LoVo (cell line): Measurements from ENCODE around the gene TMEM44.
A peak's percentile ranks its signal among the peaks of the same experiment; 100 is the strongest.

Experiments used
- DNase-seq: peaks from one replicate; pipeline ENCODE4 v3.0.0-alpha.2; 2016; ENCODE audit warnings: low spot score

Gene TMEM44, protein sequence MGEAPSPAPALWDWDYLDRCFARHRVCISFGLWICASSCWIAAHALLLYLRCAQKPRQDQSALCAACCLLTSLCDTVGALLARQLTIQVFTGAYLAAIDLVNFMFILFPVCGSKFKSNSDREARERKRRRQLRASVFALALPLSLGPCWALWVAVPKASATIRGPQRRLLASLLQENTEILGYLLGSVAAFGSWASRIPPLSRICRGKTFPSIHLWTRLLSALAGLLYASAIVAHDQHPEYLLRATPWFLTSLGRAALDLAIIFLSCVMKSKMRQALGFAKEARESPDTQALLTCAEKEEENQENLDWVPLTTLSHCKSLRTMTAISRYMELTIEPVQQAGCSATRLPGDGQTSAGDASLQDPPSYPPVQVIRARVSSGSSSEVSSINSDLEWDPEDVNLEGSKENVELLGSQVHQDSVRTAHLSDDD

DNA sequence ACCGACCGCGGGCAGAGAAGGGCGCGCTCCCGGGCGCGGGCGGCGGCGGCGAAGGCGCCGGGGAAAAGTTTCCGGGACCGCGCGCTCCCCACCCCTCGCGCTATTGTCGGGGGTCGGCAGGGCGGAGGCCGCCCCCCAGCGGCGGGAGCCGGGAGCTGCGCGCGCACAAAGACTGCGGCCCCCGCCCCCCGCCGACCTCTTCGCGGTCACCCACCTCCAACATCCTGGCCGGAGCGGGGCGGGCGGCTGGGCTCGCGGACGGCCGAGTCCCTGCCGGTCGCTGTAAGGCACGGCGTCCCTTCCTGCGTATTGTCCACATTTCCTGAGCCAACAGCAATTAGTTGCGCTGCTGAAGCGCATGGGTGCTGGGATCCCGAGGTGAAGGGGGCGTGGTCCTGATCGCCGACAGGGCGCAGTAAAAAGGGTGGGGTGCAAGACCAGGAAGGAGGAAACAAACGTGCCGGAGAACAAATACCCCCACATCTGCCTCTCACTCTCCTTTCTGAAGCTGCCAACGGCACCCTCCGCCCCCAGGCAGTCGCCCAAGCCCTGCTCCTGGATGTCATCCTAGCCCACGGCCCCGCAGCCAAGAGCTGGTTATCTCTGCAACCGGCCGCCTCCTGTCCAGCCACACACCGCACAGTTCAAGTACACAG, at the start of gene TMEM44:
Gene TMEM44 (minus strand): TSS at position 71 of the 656 bp plus-strand sequence. CDS start 204 bp downstream, outside the sequence.
- peak; percentile 90 for DNase-seq

DNA sequence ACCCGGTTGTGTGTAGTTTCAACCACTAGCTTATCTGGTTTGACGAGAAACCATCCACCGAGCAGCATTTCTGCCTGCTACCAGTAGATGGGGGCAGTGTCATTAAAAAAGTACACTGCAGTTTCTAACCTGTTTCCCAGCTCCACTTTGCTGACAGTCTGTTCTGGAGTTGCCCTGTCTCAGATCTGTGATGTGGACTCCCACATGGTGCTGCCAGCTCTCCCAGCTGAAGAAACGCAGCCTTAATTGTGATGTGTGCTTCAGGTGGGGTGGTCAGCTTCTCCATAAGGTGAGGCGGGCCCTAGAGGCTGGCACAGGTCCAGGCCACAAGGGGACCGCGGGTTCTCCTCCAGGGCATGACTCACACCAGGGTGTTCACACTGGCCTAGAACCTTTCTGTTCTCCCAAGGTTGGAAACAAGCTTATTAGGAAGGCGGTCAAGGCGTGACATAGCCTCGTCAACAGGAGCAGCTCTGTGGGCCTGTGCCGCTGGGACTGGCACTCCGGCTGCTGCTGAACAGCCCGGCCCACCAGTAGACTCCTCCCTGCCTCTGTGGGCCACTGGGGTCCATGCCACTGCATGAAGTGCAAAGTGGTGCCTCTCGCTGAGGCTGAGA, 49.6 kb upstream of the TMEM44 start:
- DNase-seq: peak; percentile 82

DNA sequence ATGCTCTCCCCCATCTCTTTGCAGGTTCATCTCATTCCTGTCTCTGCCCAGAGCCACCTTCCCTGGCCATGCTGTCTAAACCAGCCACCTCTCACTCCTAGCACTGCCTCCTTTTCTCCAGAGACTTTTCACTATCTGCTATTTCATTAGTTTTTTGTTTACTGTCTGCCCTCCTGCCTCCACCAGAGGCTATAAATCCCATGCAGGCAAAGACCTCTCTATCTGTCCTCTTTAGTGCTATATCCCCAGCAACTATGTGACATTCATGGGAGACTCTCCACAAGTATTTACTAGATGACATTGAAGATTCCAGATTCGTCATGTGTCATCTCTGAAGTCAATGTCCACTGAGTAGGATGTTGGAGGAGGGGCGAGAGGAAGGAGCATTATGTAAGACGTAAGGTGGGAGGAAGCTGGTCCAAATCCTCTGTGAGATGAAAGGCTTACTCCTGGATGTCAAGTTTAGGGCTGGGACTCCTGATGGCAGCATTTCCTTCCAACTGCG, 49.0 kb upstream of the TMEM44 start:
- DNase-seq: no peak

DNA sequence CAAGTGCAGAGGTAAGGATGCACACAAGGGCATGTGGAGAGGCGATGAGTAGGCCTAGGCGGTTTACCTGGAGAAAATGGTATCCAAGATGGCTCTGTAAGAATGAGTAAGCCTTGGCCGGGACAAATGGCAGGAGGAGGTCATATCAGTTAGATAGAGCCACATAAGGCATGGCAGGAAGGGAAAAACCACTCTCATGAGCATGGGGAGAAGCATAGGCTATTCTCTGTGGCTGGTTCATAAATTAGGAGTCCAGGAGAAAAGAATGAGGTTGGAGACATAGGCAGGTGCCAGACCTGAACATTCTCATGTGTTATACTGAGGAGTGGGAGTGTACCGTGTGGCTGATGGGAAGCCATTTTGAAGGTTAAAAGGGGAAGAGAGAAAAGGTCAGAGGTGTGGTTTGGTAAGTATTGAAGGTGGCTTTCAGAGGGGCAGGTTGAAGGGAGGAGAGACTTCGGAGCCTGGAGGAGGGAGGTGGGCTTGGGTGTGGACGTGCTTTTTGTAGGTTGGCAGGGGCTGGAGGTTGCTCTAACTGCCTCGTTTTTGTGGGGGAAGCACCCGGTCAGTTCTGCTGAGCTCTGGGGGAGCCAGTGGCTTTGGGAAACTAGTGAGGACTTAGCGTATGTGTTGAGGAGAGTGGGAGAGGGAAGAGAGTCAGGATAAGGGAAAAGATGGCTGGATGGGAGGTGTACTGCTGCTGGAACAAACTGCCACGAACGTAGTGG, 47.8 kb upstream of the TMEM44 start:
- no peak for DNase-seq

DNA sequence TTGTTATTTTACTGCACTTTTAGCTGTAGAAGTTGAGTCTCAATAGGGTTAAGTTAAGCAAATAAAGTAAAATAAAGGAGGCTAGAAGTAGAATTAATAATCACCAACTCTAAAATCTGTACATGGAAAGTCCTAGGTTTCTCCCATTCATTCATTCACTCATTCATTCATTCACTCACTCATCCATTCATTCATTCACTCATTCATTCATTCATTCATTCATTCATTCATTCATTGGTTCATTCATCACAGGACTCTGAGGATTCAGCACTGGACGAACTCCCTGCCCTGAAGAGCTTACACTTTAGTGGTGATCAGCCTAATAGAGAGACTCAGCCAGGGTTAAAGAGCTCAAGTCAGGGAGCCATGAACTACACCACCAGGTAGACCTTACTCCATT, 43.3 kb upstream of the TMEM44 start:
- DNase-seq: no peak

DNA sequence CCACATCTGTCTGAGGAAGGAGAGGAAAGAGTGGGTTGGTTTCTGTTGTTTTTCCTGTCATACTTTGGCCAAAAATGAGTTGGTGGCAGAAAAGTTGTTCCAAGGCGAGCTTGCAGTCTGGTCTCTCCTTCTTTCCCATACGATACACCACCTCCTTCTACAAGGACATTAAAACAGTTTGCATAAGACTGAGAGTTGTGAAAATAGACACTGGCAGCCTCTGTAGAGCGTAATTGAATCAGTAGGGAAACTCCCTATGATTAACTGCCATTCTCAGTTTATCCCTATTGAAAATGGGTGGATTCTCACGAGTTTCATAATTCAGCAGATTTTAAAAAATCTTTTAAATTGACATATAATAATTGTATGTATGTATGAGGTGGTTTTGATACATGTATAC, 42.5 kb upstream of the TMEM44 start:
- DNase-seq: no peak

DNA sequence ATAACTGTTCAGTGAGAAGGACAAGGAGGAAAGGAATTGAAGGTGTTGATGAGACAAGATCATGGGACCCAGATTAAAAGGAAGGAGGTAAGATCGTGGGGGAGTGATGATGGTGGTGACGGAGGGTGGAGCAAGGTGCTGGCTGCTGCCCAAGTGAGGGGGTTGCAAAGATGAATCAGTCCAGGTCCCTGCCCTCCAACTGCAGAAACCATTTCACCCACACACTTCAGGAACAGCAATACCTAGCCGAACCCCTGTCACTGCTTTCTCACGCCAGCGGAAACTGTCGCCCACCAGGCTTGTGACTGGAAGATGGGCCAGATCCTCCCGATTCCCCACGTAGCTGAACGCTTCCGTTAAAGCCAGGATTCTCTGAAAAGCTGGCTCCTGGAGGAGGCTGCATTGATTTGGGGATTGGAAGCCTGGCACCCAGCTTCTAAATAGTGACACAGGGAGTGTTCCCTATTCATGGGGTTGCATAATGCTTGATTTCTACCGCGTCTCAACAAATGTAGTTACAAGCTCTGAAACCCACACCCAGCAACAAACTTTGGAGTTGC, 41.9 kb upstream of the TMEM44 start:
- no peak for DNase-seq

DNA sequence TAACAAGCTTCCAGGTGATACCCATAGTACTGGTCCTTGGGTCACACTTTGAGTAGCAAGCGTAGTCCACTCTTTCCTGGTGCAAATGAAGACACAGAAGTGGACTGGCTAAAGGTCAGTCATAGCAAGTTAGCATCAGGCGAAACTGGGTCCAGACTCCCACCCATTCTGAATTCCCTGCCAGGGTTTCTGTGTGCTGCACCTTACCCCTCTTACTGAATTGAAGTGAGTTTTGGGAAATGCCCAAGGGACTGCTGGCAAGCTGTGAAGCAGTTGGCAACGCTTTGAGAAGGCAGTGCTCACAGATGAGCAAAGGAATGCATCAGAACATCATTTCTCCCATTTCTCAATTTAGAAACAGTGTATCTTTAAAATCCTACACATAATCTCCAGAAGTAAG, 40.5 kb upstream of the TMEM44 start:
- DNase-seq: no peak

DNA sequence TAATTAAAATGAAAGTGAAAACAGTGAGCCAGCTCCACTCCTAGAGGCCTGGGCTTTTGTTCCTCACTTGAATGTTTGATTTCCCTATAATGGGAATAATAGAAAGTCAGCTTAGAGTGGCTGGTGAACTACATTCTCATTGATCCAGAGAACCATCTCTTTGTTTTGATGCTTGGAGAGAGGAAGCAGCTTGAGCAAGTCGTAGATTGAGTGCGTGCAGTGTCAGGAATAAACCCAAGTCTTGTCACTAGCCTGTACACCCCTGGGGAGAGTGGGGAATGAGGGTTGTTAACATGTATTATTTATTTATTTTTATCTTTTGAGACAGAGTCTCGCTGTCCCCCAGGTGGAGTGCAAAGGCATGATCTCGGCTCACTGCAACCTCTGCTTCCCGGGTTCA, 39.7 kb upstream of the TMEM44 start:
- DNase-seq: no peak

DNA sequence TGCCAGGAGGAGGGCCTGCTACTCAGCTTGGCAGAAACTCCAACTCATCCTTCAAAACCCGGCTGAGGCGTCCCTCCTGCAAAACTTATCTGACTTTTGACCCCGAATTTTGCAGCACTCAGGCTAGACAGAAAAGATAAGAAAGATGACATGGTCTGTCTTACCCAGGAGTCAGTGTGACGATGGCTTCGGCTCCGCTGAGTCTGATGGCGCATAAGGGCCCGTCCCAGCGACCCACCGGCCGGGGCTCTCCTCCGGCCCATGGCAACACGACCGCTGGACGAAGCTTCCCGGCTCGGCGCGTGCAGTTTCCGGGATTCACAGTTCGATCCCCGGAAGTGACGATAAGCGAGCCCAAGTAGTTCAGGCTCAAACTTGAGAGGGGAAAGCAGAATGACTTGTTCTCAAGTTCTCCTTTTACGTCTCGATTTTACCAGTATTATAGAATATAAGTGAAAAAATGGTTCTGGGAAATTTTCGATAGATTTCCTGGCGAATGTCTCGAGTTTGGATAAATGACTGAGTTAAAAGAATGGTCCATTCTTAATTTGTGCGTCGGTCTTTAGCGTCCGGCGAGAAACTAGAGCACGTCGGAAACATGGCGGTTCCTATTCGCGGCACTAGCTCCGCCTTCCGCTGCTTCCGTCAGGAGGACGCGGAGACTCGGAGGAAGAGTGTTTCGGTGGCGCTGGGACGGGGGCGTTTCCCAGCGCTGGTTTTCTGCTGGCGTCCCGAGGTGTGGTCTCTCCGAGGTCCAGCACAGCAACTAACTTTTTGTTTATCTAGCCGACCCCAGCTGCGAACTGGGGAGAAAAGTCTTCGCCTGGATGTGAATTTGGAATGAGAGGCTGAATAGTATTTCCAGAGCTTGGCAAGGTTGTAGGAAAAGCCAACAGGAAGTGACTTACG, 38.9 kb upstream of the TMEM44 start, which contains the start of gene LSG1:
Gene LSG1 (minus strand): TSS at position 292 of the 909 bp plus-strand sequence. CDS start 29 bp downstream, at position 263.
- DNase-seq: peak; percentile 95

DNA sequence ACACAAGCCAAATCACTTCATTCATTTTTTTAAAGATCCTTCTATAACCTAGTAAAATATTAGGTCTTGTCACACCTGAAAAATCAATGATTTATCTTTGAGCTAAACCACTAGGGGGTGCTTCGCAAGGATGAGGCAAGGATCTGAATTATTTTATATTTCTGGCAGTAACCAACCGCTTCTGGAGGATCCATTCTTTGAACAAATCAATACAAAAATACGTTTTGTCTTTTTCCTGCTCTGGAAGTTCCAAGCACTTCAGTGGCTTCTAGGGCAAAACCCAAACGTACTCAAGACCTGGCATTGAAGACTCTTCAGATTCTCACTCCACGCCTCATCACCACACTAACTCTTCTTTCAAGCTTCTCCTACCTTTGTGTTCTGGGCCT, 38.3 kb upstream of the TMEM44 start:
- DNase-seq: peak; percentile 54

DNA sequence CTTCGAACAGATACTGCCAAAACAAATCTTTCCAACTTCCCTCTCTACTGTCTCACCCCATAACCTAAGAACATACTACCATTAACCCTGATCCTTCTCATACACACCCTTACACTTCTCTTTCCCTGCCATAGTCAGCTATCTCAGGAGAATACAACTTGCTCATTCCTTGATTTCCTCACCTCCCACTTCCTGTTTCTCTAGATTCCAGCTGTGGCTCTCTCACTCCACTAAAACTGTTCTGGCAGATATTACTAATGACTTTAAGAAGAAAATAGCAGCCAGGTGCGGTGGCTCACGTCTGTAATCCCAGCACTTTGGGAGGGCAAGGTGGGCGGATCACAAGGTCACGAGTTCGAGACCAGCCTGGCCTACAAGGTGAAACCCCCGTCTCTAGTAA, 34.1 kb upstream of the TMEM44 start:
- no peak for DNase-seq

DNA sequence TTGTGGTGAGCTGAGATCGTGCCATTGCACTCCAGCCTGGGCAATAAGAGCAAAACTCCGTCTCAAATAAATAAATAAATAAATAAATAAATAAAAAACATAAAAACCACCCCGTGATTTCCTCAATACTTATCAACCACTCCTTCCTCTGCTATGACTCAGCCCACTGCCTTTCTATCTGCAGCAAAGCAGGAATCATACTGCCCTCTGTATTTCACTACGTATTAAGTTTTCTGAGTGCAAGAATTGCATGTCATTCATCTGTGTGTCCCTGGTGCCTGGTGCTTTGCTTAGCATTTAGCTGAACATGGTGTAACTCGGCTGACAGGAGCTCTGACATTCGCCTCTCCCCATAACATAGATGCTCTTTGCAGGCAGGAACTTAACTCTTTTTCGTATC, 31.6 kb upstream of the TMEM44 start:
- no peak for DNase-seq

DNA sequence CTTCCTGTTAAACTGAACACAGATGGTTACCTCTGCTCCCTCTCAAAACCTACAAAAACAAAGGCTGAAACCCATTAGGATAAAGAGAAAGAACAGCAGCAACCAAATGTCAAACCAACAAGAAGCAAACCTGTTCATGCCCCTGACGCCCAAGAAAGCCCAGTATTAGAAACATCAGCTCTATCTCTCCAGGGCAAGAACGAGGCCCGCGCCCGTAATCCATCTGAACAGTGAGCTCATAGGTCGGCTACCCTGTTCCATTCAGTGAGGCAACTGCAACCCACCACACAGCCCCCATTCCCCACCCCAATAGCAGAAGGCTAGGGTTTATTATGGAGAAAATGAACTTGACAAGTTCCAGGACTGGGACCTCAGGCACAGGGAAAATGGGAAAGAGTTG, 28.7 kb upstream of the TMEM44 start:
- DNase-seq: no peak

DNA sequence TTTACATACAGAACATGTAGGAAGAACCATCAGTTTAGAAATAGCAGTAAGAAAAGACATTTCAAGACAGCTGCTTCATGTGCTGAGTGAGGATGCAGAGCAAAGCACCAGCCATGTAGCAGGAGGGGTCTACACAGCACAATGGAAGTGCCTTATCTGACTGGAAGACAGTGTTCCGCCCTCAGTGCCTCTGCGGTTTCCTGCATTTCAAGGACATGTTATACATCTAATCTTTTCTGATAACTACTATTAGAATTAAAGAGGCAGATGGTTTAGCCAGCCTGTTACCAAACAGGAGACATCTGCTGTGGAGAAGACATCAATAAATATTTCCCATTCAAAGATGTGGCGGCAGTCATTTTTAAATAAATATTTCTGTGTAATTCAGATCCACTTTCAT, 28.2 kb upstream of the TMEM44 start:
- DNase-seq: no peak

DNA sequence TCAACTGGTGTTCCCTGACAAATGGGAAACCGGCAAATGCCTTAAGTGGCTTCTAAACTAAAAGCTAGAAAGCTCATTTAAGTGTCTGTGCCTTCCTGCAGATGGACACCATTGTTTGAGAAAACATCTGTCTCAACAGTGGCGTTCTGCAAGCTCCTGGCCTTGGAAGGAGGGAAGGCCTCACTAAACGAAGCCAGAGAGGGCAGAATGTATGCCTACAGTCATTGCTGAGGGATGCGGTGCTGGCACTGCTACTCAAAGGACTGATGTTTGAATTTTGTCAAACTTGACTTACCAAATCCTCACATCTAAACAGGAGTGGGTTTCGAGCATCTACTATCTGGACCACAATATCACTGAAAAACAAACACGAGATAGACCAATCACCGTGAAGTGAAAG, 26.6 kb upstream of the TMEM44 start:
- DNase-seq: no peak

DNA sequence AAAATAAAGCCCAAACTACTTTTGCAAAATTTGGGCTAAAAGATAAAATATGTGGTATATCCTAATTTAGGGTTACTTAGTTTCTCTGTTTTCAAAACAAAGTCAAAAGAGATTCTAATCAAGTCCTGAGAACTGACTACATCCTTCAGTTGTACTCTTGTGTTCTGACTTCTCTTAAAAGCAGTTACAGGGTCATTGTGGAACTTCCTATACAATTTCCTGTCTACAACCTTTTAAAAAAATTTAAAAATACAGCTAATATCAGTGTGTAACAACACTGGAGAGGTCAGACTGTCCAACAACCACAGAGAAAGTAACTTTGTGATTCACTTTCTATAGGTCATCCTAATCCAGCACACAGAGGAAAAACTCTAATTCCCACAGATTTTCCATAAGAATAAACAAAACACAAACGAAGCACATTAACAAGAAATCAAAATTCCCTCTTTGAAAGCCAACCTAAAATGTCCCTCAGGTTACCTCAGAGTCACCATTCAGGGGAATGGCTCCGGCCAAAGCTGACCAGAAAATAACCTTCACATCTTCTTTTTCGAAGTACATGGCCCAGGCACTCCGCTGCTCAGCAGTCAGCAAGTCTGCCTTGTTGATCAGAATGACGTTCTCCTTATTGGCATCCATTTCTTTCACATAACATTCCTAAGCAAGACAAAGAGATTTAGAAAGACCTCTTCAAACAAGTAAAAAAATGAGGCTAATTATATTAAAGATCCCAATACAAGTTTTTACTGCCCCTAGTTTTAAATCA, 25.4 kb upstream of the TMEM44 start:
- DNase-seq: no peak

DNA sequence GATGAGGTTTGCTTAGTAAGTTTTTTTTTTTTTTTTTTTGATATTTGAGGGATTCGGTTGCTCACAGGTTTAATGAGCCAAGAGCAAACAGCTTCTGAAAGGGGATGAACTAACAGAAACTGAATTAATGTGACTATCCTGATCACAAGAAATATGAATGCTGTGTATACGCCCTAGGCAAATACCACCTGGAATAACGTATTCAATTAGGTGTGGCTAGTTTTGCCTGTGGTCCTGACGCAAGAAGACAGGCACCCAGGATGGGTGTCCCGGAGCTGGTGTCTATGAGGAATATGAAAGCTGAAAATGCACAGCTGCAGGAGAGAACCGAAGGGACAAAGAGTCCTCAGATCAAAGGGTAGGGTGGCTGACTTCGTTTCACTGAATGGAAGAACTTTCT, 24.2 kb upstream of the TMEM44 start:
- no peak for DNase-seq

DNA sequence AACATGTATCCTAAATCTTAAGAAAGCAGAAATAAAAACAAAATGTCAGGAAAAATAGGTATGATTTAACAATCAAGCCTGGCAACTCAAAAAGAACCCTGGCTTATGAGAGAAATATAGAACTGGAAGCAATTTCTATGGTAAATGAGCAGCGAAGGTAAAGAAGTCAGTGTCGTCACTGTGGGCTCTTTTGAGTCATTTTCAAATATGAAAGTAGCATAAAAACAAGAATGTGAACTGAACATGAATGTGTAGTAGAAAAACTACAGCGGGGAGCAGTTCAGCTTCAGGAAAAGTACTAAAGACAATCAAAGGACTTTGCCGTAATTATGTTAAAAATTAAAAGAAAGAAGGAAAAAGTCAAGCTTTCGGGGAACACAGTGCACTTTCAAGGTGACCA, 21.2 kb upstream of the TMEM44 start:
- DNase-seq: no peak

DNA sequence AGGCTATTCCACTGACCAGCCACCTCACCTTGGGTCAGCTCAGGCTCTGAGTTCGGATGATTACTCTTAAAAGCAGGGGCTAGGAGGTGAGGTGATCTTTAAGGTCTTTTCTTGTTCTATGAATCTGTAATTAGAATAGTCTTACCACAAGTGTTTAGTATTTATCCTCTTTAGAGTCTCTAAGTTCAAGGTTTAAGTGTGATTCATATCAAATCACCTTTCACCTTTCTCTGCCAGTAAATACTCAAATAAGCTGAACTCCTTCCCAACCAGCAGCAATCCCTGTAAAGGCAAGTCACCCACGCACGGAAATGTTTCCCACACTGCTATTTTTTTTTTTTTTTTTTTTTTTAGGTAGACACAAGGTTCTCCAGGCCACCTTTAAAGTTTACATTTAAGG, 14.5 kb upstream of the TMEM44 start:
- DNase-seq: no peak
